ENCODE results near the gene TLCD5.

Gene TLCD5

DNA sequence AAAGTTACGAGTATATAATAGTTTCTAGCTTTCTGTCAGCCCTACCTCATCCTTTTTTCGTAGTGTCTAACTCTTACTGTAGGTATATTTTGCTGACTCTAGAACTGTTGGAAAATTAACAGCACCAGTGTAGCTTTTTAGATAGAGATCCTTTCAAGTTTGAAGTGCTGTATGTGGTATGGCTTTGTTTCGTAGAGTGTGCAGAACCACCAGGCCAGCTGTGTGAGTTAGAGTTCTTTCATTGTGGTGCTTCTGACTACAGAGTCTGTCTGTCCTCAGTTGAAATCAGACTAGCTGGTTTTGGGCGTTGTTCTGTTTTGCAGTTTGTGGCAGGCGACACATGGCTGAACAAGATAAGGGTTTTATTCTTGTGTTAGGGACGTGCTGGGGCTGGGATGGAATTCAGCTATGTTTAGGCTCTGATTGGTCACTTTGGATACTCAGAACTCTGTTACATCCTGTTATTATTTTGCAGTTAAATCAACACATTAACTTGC is 14.3 kb downstream of the TLCD5 start:
- H3K27ac Mint-ChIP-seq, result no peak overlapping the region
- ATAC-seq, result no peak
- H3K4me1 Mint-ChIP-seq, result peaks cover 42% of the 10 kb centered on the region
- H3K9me3 Mint-ChIP-seq, result peaks cover 4% of the 10 kb centered on the region
- H3K27me3 Mint-ChIP-seq, result peaks cover 42% of the 10 kb centered on the region
- peaks cover 6% of the 10 kb centered on the region for H3K36me3 Mint-ChIP-seq
- H3K4me3 Mint-ChIP-seq, result no peak overlapping the region

DNA sequence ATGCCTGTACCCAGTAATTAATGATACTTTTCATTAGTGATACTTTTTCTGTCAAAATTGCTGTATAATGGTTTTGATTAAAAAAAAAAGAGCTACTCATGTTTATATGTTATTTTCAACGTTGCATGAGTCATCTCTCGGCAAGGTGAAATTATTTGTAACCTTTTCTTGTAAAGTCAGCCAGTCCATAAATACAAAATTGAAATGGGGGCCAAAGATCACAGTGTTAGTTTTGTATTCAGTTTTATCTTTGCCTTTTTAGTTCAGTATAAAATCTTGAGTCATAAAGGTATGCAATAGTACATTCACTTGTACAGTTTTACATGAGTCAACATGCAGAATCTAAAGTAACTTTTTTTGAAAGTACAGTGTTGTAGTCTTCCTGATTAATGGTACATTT is 15.4 kb downstream of the TLCD5 start:
- H3K4me1 Mint-ChIP-seq, result peaks cover 45% of the 10 kb centered on the region
- peaks cover 6% of the 10 kb centered on the region for H3K36me3 Mint-ChIP-seq
- no peak for ATAC-seq
- peaks cover 4% of the 10 kb centered on the region for H3K9me3 Mint-ChIP-seq
- no peak overlapping the region for H3K27ac Mint-ChIP-seq
- H3K4me3 Mint-ChIP-seq, result no peak overlapping the region
- H3K27me3 Mint-ChIP-seq, result peaks cover 50% of the 10 kb centered on the region

DNA sequence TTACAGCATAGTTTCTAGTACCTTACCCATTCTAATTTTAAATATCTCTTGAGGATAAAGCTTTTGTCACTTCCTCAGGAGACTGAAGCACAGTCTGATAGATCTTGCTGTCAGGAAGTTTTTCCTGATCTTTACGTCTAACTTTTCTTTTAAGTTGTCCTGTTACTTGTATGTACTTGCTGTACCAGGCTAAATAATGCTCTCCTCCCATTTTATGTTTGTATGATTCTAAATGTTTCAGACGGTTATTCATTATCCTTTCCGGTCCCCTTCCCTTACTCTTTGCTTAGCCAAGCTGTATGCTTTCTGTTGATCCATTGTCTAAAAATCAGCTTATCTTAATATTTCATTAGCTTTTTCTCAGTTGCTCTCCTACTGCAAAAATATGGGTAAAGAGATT is 17.1 kb downstream of the TLCD5 start:
- H3K9me3 Mint-ChIP-seq, result peaks cover 4% of the 10 kb centered on the region
- no peak overlapping the region for H3K4me3 Mint-ChIP-seq
- no peak overlapping the region for H3K27ac Mint-ChIP-seq
- peaks cover 46% of the 10 kb centered on the region for H3K4me1 Mint-ChIP-seq
- H3K27me3 Mint-ChIP-seq, result peaks cover 57% of the 10 kb centered on the region
- peaks cover 6% of the 10 kb centered on the region for H3K36me3 Mint-ChIP-seq
- ATAC-seq, result no peak

DNA sequence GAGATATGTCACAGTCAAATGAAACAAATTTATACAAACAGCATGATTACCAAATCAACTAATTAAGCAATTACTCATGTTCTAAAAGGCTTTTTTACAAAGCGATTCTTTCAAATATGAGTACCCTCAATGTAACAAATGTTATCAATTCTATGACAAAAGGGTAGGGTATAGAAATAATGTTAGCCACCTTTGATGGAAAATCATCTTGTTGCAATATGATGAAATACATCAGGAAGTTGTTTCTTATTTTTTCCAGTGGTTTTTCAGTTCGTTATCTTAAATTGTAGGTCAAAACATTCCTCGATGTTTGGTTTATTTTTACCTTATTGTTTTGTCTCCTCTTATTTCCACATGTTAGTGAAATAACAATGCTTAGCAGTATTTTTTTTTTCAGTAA is 17.6 kb downstream of the TLCD5 start:
- Mint-ChIP-seq H3K9me3 (peaks cover 4% of the 10 kb centered on the region), H3K4me3 (no peak overlapping the region), H3K36me3 (peaks cover 6% of the 10 kb centered on the region), H3K27me3 (peaks cover 57% of the 10 kb centered on the region), H3K4me1 (peaks cover 43% of the 10 kb centered on the region), H3K27ac (no peak overlapping the region)
- no peak for ATAC-seq

DNA sequence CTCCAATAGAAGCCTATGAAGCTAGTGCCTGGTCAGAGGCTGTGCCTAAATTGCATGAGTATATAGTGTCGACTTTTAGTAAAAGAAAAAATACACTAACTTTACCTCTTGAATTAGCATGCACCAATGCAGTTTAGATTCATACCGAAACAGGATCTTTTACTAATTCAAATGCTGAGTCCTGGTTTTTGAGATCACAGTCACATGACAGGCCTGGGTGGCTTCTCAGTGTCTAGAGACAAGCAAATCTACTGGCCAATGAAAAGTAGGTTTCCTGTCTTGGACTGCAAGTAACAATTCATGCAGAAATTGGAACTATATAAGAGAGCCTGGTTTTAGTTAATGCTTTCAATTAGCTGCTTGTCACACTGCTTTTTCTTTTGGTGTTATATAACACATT is 18.3 kb downstream of the TLCD5 start:
- Mint-ChIP-seq H3K4me1 (peaks cover 37% of the 10 kb centered on the region), H3K36me3 (peaks cover 6% of the 10 kb centered on the region), H3K4me3 (no peak overlapping the region), H3K27ac (no peak overlapping the region), H3K27me3 (peaks cover 55% of the 10 kb centered on the region), H3K9me3 (peaks cover 4% of the 10 kb centered on the region)
- ATAC-seq, result peak; percentile 88

DNA sequence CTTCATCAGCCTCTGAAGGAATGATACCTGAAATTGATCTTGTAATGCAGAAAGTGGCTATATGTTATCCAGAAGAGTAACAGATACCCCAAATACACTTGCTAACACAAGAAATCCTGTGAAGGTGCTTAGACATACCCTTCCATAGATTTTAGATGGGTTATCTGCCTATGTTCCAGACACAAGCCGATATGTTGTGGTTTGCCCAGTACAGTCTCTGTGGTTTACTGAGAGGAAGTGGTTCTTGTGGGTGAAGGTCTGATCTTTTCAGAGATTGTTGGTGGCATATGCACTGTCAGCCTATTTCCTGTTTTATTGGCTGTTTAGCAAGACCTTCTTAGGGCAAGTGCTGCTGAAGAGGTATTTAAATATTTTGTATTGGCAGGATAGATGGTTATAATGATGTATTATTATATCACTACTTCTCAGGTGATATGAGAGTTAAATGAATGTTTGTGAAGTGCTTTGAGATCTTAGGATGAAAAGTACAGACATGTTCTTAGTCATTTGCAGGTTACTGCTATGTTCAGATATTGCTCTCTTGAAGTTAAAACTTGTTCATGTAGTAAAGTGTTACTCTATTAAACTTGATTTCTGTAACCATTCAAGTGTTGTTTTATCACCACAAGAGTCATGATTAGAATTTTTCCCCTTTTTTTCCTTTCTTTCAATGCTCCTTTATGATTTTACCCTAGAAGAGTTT is 19.4 kb downstream of the TLCD5 start:
- H3K27ac Mint-ChIP-seq, result no peak overlapping the region
- H3K36me3 Mint-ChIP-seq, result peaks cover 6% of the 10 kb centered on the region
- peaks cover 61% of the 10 kb centered on the region for H3K27me3 Mint-ChIP-seq
- H3K9me3 Mint-ChIP-seq, result peaks cover 4% of the 10 kb centered on the region
- peak; percentile 93 for ATAC-seq
- peak overlapping the region; percentile 38 for H3K4me3 Mint-ChIP-seq
- peaks cover 41% of the 10 kb centered on the region for H3K4me1 Mint-ChIP-seq

DNA sequence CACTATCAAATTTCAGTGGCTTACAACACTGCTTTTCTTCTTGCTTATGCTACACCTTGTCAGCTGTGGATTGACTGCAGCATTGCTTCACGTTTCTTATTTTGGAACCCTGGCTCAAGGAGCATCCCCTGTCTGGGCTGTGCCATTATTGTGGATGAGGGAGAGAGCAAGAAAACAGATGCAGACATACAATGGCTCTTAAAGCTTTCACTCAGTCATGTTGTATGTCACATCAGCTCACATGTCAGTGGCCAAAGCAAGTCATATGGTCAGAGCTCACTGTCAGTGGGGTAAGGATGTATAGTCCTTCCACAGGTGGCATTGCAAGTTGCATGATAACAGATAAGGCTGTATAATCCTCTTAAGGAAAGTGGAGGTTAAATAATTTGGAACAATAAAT is 21.1 kb downstream of the TLCD5 start:
- peaks cover 6% of the 10 kb centered on the region for H3K36me3 Mint-ChIP-seq
- ATAC-seq, result no peak
- H3K9me3 Mint-ChIP-seq, result peaks cover 4% of the 10 kb centered on the region
- no peak overlapping the region for H3K4me3 Mint-ChIP-seq
- H3K4me1 Mint-ChIP-seq, result peaks cover 35% of the 10 kb centered on the region
- H3K27me3 Mint-ChIP-seq, result peaks cover 68% of the 10 kb centered on the region
- no peak overlapping the region for H3K27ac Mint-ChIP-seq

DNA sequence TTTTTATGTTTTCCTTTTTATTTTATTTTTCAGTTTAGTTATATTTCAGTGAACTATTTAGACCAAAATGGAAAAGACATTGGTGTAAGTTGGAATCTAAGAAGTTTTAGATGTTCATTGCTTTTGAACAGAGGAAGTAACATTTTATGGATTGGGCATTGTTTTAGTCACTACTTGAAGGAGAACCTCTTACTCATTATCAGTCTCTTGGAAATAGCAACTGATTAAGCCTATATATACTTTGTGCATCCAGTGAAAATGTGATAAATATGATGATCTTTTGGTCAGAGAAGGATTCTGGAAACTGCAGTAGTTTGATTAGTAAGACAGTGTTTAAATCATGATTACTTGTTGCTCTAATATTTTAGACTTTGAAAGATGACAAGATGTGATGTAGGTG is 25.5 kb downstream of the TLCD5 start:
- Mint-ChIP-seq H3K4me3 (no peak overlapping the region), H3K27me3 (peaks cover 66% of the 10 kb centered on the region), H3K36me3 (peaks cover 4% of the 10 kb centered on the region), H3K27ac (no peak overlapping the region), H3K9me3 (no peaks in the 10 kb centered on the region), H3K4me1 (peaks cover 21% of the 10 kb centered on the region)
- no peak for ATAC-seq

DNA sequence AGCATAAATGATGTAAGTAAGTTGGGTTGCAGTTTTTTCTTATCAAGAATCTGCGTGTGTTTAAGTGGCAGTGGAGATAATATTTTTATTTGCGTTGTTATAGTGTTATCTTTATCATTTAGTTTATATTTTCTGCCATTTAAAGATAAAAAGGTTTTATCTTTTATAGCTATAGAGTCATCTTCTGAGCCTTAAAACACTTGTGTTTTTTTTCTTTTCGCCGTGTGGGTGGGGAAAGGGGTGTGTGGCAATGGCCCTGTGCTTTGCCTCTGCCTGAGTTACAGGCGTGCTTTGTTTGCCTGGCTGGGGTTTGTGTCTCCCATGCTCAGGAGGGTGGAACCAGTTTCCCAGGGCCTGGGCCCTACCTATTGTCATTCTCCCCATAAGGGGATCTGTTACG is 27.3 kb downstream of the TLCD5 start:
- H3K4me1 Mint-ChIP-seq, result peaks cover 14% of the 10 kb centered on the region
- no peaks in the 10 kb centered on the region for H3K9me3 Mint-ChIP-seq
- H3K27ac Mint-ChIP-seq, result no peak overlapping the region
- H3K27me3 Mint-ChIP-seq, result peaks cover 65% of the 10 kb centered on the region
- no peak overlapping the region for H3K4me3 Mint-ChIP-seq
- H3K36me3 Mint-ChIP-seq, result peaks cover 10% of the 10 kb centered on the region
- ATAC-seq, result no peak

DNA sequence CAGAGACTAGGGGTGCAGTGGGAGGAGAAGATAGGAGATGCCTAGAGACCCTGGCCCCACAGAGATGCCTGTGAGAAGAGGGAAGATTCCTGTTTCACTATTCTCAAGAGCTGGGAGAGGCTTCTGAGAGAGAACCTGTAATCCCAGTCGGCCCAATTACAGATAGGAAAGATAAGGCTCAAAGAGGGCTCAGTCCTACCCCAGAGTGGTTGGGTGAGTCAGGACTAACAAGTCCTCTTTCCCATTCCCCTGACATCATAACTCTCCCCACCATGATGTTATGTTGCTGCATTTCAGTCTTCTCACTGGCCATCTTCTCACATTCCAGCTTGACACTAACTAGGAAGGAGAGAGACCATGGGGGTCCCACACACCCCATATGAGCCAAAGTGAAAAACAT is 29.0 kb downstream of the TLCD5 start:
- Mint-ChIP-seq H3K9me3 (no peaks in the 10 kb centered on the region), H3K27me3 (peaks cover 56% of the 10 kb centered on the region), H3K4me3 (no peak overlapping the region), H3K4me1 (peaks cover 12% of the 10 kb centered on the region), H3K27ac (no peak overlapping the region), H3K36me3 (peaks cover 18% of the 10 kb centered on the region)
- no peak for ATAC-seq

DNA sequence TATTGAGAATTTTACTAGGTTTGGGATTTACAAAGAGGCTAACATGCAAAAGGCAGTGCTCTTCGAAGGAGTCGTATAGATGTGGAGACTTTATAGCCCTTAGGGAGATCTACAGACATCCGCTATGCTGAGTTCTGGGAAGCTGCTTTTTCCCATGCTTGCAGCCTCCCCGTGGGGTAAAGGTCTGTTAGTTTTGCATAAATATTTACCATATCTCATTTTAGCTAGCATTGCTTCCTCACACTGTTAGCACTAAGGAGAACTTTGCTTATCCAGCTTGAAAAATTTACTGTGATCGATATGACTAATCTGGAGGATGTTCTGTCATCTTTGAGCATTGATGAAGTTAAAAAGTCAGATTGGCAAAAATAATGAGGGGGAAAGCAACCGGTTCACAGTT is 29.7 kb downstream of the TLCD5 start:
- Mint-ChIP-seq H3K27ac (no peak overlapping the region), H3K4me1 (peaks cover 7% of the 10 kb centered on the region), H3K4me3 (no peak overlapping the region), H3K27me3 (peaks cover 49% of the 10 kb centered on the region), H3K9me3 (no peaks in the 10 kb centered on the region), H3K36me3 (peaks cover 18% of the 10 kb centered on the region)
- no peak for ATAC-seq

DNA sequence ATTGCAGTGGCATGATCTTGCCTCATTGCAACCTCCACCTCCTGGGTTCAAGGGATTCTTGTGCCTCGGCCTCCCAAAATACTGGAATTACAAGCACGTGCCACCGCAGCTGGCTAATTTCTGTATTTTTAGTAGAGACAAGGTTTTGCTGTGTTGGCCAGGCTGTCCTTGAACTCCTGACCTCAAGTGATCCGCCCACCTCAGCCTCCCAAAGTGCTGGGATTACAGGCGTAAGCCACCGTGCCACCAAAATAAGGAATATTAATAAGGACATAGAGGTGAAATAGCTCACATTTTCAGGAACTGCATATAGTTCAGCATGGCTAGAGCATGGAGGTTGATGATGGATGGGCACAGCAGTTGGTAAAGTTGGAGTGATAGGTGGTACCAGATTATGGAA is 32.5 kb downstream of the TLCD5 start:
- Mint-ChIP-seq H3K27ac (no peak overlapping the region), H3K27me3 (peaks cover 22% of the 10 kb centered on the region), H3K36me3 (peaks cover 18% of the 10 kb centered on the region), H3K4me1 (peaks cover 7% of the 10 kb centered on the region), H3K4me3 (no peak overlapping the region), H3K9me3 (no peaks in the 10 kb centered on the region)
- no peak for ATAC-seq

DNA sequence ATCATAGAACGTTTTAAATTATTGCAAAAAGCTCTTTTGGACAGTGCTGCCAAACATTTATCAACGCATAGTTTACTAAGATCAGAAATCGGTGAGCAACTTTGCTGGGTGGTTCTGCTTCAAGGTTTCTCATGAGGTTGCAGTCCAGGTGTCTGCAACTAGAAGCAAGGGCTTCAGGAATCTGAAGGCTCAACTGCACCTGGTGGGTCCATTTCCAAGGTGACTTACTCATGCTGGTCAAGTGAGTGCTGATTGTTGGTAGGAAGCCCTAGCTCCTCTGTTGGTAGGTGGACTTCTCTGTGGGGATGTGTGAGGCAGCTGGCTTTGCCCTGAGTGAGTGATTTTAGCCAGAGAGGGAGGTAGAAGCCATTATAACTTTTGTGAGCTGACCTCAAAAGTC is 33.6 kb downstream of the TLCD5 start:
- H3K4me1 Mint-ChIP-seq, result peaks cover 7% of the 10 kb centered on the region
- ATAC-seq, result no peak
- no peak overlapping the region for H3K4me3 Mint-ChIP-seq
- no peaks in the 10 kb centered on the region for H3K9me3 Mint-ChIP-seq
- peaks cover 14% of the 10 kb centered on the region for H3K36me3 Mint-ChIP-seq
- peaks cover 16% of the 10 kb centered on the region for H3K27me3 Mint-ChIP-seq
- H3K27ac Mint-ChIP-seq, result no peak overlapping the region

DNA sequence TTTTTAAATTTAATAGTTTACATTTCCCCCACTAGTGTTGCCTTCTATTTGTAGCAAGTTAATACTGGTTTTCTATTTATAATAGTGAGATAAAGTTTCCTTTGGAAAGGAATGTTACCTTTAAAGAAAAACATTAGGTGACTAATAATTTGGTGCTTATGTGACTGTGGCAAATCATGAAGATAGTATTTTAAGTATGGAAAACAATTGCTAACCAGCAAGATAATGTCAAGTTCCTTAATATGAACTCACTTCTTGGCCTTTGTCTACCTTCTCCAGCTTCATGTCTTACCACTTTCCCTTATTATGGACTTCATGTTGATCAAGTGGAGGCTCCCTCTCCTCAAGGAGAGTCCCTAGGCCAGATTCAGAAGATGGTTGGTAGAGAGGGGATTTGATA is 38.3 kb downstream of the TLCD5 start:
- no peak for ATAC-seq
- H3K36me3 Mint-ChIP-seq, result no peaks in the 10 kb centered on the region
- H3K4me1 Mint-ChIP-seq, result no peaks in the 10 kb centered on the region
- H3K27ac Mint-ChIP-seq, result no peak overlapping the region
- H3K4me3 Mint-ChIP-seq, result no peak overlapping the region
- H3K27me3 Mint-ChIP-seq, result no peaks in the 10 kb centered on the region
- H3K9me3 Mint-ChIP-seq, result no peaks in the 10 kb centered on the region

DNA sequence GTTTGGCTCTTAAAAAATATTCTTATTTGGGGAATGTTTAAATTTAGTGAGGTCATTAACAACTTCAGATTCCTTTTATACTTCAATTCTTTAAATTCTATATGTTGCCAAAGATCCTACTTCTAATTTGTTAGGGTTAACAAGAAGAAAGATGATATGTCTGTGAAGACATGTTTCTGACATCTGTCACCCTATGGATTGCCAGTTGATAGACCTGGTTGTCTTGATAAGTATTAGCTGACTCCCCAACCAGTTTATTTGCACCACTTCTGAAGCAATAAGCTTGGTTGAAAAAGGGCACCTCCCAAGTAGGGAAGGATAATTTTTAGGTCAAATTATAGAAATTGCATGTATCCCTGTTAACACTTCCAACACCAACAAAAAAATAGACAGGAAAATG is 40.4 kb downstream of the TLCD5 start:
- no peaks in the 10 kb centered on the region for H3K36me3 Mint-ChIP-seq
- no peak for ATAC-seq
- no peak overlapping the region for H3K4me3 Mint-ChIP-seq
- no peak overlapping the region for H3K27ac Mint-ChIP-seq
- no peaks in the 10 kb centered on the region for H3K27me3 Mint-ChIP-seq
- no peaks in the 10 kb centered on the region for H3K9me3 Mint-ChIP-seq
- H3K4me1 Mint-ChIP-seq, result peaks cover 2% of the 10 kb centered on the region

DNA sequence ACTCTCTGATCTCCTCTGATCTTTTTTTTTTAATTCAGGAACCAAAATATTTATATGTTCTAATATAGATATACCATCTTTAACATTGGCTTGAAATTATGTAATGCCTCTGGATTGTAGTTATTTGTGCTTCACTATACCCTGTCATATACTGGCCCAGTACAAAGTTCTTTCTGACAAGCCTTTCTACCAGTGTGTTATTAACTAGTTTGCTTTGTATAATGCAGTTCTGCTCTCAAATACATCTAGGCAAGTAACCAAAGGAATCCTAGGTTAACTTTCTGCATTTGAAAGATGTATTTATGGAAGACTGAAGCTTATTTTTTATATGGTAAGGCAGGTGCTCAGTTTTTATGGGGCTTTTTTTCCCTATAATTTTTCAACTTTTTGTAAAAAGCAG is 47.2 kb downstream of the TLCD5 start:
- Mint-ChIP-seq H3K9me3 (no peaks in the 10 kb centered on the region), H3K36me3 (no peaks in the 10 kb centered on the region), H3K4me3 (no peak overlapping the region), H3K4me1 (peaks cover 11% of the 10 kb centered on the region), H3K27me3 (no peaks in the 10 kb centered on the region), H3K27ac (no peak overlapping the region)
- ATAC-seq, result no peak
